GM12878 (cell line): ENCODE data around the gene RRN3. TPM values are rescaled to one million over a fixed set of nuclear protein-coding genes. Genes with fewer than 3 reads are reported as not detected.

Experiments used
- BHLHE40 ChIP-seq, 2 experiments: fragments of 450-650 bp in 1 of 2; IDR thresholded peaks; 2 replicates each; pipeline ENCODE4 v1.6.1; 2011 to 2017; ENCODE audit warnings: low read depth in 2 of 2, borderline replicate concordance in 1 of 2, improper control_type of control experiment in 1 of 2, low read length in 1 of 2, mild to moderate bottlenecking in 1 of 2
- DPF2 ChIP-seq: fragments of 450-650 bp; IDR thresholded peaks from 2 replicates; pipeline ENCODE4 v1.6.1; 2017; ENCODE audit warnings: mild to moderate bottlenecking
- FOXM1 ChIP-seq: IDR thresholded peaks from 2 replicates; pipeline ENCODE4 v1.6.1; 2012; ENCODE audit warnings: low read depth, mild to moderate bottlenecking, inconsistent platforms, low read length, moderate library complexity
- HDAC2 ChIP-seq: fragments of 200-600 bp; sonication (generic); IDR thresholded peaks from 2 replicates; pipeline ENCODE4 v1.6.1; 2017
- MTA2 ChIP-seq: fragments of 450-650 bp; IDR thresholded peaks from 2 replicates; pipeline ENCODE4 v1.6.1; 2016; ENCODE audit warnings: low read depth, mild to moderate bottlenecking, moderate library complexity
- MYC ChIP-seq: IDR thresholded peaks from 2 replicates; pipeline ENCODE4 v1.6.1; 2011; ENCODE audit warnings: mild to moderate bottlenecking, low read length, moderate library complexity, inconsistent platforms; ENCODE audit not compliant: insufficient read depth, insufficient replicate concordance, insufficient read length, severe bottlenecking
- NFIC ChIP-seq: IDR thresholded peaks from 2 replicates; pipeline ENCODE4 v1.6.1; 2012; ENCODE audit warnings: low read depth, mild to moderate bottlenecking, inconsistent platforms, low read length, moderate library complexity
- NRF1 ChIP-seq: conservative IDR thresholded peaks from 2 replicates; pipeline ENCODE4 v1.6.1; 2011; ENCODE audit warnings: mild to moderate bottlenecking, low read depth, low read length, improper control_type of control experiment
- PAX5 ChIP-seq: IDR thresholded peaks from 2 replicates; pipeline ENCODE4 v1.6.1; 2011; ENCODE audit warnings: low read depth, low read length, borderline replicate concordance
- RAD21 ChIP-seq: IDR thresholded peaks from 2 replicates; pipeline ENCODE4 v1.6.1; 2011; ENCODE audit warnings: mild to moderate bottlenecking, low read depth, low read length, moderate library complexity; ENCODE audit not compliant: insufficient read depth
- RAD51 ChIP-seq: fragments of 450-650 bp; IDR thresholded peaks from 2 replicates; pipeline ENCODE4 v1.6.1; 2016; ENCODE audit warnings: moderate library complexity, mild to moderate bottlenecking, inconsistent platforms
- RCOR1 ChIP-seq: conservative IDR thresholded peaks from 2 replicates; pipeline ENCODE4 v1.6.1; 2012; ENCODE audit warnings: low read depth, low read length, improper control_type of control experiment
- SRF ChIP-seq, 2 experiments: IDR thresholded peaks; 2 replicates each; pipeline ENCODE4 v1.6.1; 2011; ENCODE audit warnings: low read depth in 2 of 2, low read length in 2 of 2, mild to moderate bottlenecking in 1 of 2, moderate library complexity in 1 of 2
- STAT1 ChIP-seq: fragments of 450-650 bp; conservative IDR thresholded peaks from 2 replicates; pipeline ENCODE4 v1.6.1; 2014; ENCODE audit warnings: antibody characterized with exemption, mild to moderate bottlenecking
- STAT3 ChIP-seq: IDR thresholded peaks from 2 replicates; pipeline ENCODE4 v1.6.1; 2011; ENCODE audit warnings: low read depth, low read length, improper control_type of control experiment
- ZNF217 ChIP-seq: fragments of 450-650 bp; IDR thresholded peaks from 2 replicates; pipeline ENCODE4 v1.6.1; 2017; ENCODE audit warnings: antibody characterized with exemption, mild to moderate bottlenecking
- ZNF384 ChIP-seq: IDR thresholded peaks from 2 replicates; pipeline ENCODE4 v1.6.1; 2012; ENCODE audit warnings: low read depth, mild to moderate bottlenecking, low read length, improper control_type of control experiment, borderline replicate concordance
- polyA plus RNA-seq, 11 experiments: library from polyadenylated mRNA; depleted of rRNA in 4 of 11; unstranded in 6 of 11; stranded (reverse) in 5 of 11; fragments of >200 nt; fragmentation: Nextera tagmentation in 4 of 11; fragmentation: Illumina TruSeq in 1 of 11; extraction: Ambion mirVana in 4 of 11; extraction: Trizol in 1 of 11; gene quantifications; 1 replicate in 1 of 11; 2 replicates in 10 of 11; pipeline versions ENCODE4 v1.2.1 to v1.2.3, GENCODE V29; 2011 to 2016; ENCODE audit warnings: inconsistent platforms in 2 of 11, missing spikeins in 2 of 11, low read depth in 1 of 11
- total RNA-seq, 4 experiments: library from RNA; depleted of rRNA in 3 of 4; stranded (reverse); fragments of >200 nt in 3 of 4; fragmentation: Illumina TruSeq in 1 of 4; extraction: Trizol in 1 of 4; gene quantifications; 2 replicates each; pipeline versions ENCODE4 v1.2.1 to v1.2.3, GENCODE V29; 2013 to 2021
- TF ChIP-seq, protein P1 (sequence below): fragments of 450-650 bp; IDR thresholded peaks from 2 replicates; pipeline ENCODE4 v1.6.1; 2017; ENCODE audit warnings: mild to moderate bottlenecking, moderate library complexity
- TF ChIP-seq, protein P2 (sequence below): IDR thresholded peaks from 2 replicates; pipeline ENCODE4 v1.6.1; 2012; ENCODE audit warnings: improper control_type of control experiment, low read depth, low read length; ENCODE audit not compliant: insufficient replicate concordance

The RRN3 gene
- total and polyA plus RNA-seq, 10 of the 15 experiments (the other 5 are each of a cell fraction or from before 2014, with no cell fraction given) = 21.9 to 55.5 (median 33.2) TPM

DNA sequence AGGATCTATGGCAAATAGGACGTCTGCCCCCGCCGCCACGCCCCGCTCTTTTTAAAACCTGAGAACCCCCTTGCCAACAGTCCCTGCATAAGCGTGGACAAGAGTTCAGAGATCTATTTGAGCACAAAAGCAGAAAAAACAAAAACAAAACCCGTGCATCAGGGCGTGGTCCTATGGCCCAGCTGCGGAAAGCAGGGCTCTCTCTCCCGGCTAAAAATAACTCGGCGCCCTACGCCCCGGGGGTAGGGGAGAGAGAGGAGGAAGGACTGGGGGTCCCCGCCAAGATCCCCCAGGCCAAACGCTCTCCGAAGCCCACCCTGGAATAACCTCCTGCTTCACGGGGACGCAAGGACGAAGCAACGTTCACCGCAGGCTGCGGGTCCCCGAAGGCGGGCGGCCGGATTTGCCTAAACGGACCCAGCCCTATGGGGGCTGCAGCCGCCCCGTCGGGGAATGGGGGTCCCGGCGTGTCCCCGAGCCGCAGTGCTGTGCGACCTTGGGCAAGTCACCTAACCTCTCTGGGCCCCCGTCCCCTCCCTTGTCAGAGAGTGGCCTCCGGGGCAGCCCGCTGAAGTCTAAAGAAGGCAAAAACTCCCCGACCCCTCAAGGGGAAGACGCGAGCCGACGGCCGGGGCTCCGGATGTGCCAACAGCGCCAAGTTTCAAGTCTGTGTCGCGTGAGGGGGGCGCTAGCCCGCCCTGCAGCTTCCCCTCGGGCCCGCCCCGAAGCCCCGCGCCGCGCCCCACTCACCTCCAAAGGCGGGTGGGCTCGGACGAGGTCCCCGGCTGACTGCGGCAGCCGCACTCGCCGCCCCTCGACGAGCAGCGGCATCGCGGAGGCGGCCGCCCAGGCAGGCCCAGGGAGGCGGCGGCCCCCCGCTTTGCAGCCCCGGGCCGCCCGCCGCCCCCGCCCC lies 38.7 kb downstream of the RRN3 start (continued):
- TF ChIP-seq, protein P1, sequence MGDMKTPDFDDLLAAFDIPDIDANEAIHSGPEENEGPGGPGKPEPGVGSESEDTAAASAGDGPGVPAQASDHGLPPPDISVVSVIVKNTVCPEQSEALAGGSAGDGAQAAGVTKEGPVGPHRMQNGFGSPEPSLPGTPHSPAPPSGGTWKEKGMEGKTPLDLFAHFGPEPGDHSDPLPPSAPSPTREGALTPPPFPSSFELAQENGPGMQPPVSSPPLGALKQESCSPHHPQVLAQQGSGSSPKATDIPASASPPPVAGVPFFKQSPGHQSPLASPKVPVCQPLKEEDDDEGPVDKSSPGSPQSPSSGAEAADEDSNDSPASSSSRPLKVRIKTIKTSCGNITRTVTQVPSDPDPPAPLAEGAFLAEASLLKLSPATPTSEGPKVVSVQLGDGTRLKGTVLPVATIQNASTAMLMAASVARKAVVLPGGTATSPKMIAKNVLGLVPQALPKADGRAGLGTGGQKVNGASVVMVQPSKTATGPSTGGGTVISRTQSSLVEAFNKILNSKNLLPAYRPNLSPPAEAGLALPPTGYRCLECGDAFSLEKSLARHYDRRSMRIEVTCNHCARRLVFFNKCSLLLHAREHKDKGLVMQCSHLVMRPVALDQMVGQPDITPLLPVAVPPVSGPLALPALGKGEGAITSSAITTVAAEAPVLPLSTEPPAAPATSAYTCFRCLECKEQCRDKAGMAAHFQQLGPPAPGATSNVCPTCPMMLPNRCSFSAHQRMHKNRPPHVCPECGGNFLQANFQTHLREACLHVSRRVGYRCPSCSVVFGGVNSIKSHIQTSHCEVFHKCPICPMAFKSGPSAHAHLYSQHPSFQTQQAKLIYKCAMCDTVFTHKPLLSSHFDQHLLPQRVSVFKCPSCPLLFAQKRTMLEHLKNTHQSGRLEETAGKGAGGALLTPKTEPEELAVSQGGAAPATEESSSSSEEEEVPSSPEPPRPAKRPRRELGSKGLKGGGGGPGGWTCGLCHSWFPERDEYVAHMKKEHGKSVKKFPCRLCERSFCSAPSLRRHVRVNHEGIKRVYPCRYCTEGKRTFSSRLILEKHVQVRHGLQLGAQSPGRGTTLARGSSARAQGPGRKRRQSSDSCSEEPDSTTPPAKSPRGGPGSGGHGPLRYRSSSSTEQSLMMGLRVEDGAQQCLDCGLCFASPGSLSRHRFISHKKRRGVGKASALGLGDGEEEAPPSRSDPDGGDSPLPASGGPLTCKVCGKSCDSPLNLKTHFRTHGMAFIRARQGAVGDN = no peak
- TF ChIP-seq RAD51 (no peak), BHLHE40 (IDR thresholded peaks at IDR 0.05; ENCODE audit: borderline replicate concordance in 1 of 2, low read depth in 2 of 2, low read length in 1 of 2) (peak; percentile 92 to 96), NFIC (no peak), RCOR1 (no peak), ZNF384 (no peak), STAT1 (no peak), SRF (IDR thresholded peaks at IDR 0.05; ENCODE audit: low read depth in 2 of 2, low read length in 2 of 2) (no peak), RAD21 (no peak), HDAC2 (no peak), FOXM1 (no peak), DPF2 (0 out of 2 replicates have a peak, but pooled peaks have one; percentile 35), STAT3 (no peak), NRF1 (no peak), MYC (no peak), MTA2 (no peak), PAX5 (no peak), ZNF217 (peak; percentile 74; the same call in 1 of the 2 replicates)
- TF ChIP-seq, protein P2, sequence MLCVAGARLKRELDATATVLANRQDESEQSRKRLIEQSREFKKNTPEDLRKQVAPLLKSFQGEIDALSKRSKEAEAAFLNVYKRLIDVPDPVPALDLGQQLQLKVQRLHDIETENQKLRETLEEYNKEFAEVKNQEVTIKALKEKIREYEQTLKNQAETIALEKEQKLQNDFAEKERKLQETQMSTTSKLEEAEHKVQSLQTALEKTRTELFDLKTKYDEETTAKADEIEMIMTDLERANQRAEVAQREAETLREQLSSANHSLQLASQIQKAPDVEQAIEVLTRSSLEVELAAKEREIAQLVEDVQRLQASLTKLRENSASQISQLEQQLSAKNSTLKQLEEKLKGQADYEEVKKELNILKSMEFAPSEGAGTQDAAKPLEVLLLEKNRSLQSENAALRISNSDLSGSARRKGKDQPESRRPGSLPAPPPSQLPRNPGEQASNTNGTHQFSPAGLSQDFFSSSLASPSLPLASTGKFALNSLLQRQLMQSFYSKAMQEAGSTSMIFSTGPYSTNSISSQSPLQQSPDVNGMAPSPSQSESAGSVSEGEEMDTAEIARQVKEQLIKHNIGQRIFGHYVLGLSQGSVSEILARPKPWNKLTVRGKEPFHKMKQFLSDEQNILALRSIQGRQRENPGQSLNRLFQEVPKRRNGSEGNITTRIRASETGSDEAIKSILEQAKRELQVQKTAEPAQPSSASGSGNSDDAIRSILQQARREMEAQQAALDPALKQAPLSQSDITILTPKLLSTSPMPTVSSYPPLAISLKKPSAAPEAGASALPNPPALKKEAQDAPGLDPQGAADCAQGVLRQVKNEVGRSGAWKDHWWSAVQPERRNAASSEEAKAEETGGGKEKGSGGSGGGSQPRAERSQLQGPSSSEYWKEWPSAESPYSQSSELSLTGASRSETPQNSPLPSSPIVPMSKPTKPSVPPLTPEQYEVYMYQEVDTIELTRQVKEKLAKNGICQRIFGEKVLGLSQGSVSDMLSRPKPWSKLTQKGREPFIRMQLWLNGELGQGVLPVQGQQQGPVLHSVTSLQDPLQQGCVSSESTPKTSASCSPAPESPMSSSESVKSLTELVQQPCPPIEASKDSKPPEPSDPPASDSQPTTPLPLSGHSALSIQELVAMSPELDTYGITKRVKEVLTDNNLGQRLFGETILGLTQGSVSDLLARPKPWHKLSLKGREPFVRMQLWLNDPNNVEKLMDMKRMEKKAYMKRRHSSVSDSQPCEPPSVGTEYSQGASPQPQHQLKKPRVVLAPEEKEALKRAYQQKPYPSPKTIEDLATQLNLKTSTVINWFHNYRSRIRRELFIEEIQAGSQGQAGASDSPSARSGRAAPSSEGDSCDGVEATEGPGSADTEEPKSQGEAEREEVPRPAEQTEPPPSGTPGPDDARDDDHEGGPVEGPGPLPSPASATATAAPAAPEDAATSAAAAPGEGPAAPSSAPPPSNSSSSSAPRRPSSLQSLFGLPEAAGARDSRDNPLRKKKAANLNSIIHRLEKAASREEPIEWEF = no peak
